ENCODE results near the gene DNMBP.

- TF ChIP-seq REST (IDR thresholded peaks at IDR 0.05; ENCODE audit: insufficient read depth in 1 of 2, low read depth in 2 of 2, low read length in 2 of 2) (no peak), POLR2AphosphoS5 (IDR thresholded peaks at IDR 0.05; ENCODE audit: low read depth, low read length) (no peak), SIN3A (IDR thresholded peaks at IDR 0.05; ENCODE audit: borderline replicate concordance, insufficient read depth, low read length) (no peak), FOXP2 (optimal IDR thresholded peaks at IDR 0.05; ENCODE audit: borderline replicate concordance, extremely low read depth, extremely low read length, insufficient read depth) (no peak), TAF1 (IDR thresholded peaks at IDR 0.05; ENCODE audit: borderline replicate concordance, insufficient read depth, low read length) (no peak)
These were observed 82.6 kb downstream of the DNMBP start for GRCh38 chr10:99926925-99927720.

Data from PFSK-1 (cell line).